Inferior parietal cortex (tissue), 1 donor: ENCODE results near the gene CA10.

Source experiments
- DNase-seq: peaks from one replicate; pipeline ENCODE4 v3.0.0-alpha.2; 2016; ENCODE audit errors: extremely low spot score

CA10 gene

GRCh38 chr17:52048137-52048898, 110.2 kb downstream of the CA10 start:
- no peak for DNase-seq

GRCh38 chr17:52047086-52047485, 111.4 kb downstream of the CA10 start:
- no peak for DNase-seq

DNA sequence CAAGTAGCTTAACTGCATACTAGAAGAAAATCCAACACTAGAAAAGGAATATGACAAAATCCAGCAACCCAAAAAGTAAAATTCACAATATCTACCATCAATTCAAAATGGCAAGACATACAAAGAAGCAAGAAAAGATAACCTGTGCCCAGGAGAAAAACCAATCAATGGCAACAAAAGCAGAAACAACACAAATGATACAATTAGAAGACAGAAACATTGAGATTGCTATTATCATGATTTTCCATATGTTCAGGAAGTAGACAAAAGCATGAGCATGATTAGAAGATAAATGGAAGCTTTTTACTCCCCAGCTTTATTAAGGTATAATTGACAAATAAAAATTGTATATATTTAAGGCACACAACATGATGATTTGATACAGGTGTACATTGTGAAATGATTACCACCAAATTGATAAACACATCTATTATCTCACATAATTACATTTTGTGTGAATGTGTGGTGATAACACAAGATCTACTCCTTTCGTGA, 117.3 kb downstream of the CA10 start:
- DNase-seq = no peak

DNA sequence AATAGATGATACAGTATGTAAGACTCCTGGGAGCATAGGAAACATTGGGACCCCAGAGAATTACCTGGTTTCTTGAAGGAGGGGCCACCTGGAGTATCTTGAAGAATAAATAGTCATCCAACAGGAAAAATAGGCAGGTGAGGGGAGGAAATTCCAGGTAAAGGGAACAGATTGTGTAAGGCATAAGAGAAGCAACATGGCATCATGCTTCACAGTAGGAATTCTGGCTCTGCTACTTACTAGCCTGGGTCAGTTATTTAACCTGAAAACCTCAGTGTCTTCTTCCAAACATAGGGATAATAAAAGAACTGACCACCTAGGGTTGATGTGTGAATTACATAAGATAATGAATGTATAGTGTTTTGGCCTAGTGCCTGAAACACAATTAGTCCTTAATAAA, 122.1 kb downstream of the CA10 start:
- no peak for DNase-seq

DNA sequence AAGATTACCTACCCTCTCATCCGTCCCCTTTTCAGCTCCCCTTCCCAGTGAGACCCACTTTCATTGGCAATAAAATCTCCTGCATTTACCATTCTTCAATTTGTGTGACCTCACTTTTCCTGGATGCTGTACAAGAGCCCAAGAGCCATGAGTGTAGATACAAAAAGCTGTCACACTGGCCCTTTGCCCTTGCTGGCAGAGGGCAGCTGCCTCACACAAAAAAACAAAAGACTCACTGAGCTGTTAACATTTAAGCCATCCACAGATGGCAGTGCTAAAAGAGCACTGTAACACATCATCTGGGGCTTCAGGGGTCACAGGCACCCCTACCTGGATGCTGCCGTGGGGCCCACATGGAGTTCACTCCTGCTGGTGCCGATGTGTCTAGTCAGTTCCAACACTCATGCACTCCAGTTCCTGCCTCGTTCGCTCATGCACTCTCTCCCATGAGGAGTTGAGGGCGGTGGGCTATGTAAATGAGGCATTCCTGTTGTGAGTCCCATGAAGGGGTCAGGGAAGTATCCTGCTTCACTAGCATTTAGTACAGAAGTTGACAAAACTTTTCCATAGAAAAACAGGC, 123.1 kb downstream of the CA10 start:
- peak; percentile 22 for DNase-seq

DNA sequence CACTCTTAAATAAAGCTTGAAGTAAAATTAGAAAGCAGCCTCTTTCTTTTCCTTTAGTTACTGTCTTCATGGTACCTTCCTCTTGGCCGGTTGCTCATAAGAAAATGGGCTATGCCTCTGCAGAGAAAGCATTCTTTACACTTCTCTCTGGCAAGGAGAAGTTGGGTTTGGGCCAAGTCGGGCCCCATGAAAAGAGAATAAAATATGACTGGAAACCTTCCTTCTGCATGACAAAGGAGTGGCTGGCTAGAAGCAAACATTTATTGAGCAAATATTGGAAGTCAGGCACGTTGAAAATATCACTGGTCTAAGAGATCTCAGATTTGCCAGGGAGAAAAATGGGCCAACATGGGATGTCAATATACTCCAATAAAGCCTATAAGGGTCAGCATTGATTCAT, 126.1 kb downstream of the CA10 start:
- DNase-seq = no peak

DNA sequence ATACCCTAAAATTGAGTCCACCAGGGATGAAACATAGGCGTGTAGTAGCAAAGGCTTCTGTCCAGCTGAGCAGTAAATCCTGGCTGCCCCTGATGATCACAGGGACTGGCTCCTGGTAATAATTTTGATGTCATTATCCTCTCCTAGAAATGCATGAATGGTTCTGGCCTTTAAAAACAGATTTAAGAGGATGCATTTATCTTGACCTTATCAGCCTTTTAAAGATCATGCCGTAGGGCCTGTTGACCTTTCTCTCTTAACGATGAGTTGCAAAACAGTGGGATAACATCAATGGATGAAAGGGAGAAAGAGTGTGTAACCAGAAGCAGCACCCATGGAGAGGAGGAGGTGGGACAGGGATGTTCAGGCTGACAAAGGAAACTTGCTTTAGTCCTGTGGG, 128.5 kb downstream of the CA10 start:
- no peak for DNase-seq

DNA sequence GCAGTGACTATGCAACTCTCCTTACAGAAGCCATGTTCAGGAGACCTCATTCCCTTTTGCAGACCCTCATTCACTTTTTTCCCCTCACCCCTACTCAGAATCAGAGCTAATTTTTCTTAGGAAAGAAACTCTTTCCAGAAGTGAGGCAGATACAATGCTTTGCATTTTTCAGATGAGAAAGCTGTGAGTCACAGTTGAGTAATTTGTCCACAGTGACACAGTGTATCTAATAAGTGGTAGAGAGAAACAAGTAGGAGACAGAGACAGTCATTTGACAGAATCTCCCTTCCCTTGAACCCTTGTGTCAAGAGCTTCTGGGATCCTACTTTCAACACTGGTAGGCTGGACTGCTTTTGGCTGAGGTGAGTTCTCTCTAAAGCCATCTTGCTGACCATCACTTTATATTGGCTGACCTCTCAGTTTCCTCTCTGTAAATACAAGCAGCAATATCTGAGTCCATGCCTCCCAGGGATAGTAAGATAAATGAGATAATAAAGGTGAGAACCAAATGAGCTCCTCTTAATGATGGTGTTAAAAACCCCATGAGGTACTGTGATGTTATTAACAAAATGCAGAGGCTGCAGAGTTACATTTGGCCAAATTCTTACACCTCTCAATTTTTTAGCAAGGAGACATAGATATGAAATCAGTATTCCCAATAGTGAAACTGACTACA, 130.8 kb downstream of the CA10 start:
- DNase-seq = no peak

DNA sequence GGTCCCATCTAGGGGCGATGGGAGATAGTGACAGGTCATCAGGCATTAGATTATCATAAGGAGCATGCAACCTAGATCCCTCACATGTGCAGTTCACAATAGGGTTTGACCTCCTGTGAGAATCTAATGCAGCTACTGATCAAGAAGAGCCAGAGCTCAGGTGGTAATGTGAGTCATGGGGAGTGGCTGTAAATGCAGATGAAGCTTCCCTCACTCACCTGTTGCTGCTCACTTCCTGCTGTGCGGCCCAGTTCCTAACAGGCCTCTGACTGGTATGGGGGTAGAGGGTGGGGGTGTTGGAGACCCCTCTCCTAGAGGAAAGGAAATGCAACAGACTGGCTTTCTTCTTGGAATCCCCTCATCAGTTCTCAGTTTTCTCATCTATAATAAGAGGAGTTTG, 131.4 kb downstream of the CA10 start:
- no peak for DNase-seq

DNA sequence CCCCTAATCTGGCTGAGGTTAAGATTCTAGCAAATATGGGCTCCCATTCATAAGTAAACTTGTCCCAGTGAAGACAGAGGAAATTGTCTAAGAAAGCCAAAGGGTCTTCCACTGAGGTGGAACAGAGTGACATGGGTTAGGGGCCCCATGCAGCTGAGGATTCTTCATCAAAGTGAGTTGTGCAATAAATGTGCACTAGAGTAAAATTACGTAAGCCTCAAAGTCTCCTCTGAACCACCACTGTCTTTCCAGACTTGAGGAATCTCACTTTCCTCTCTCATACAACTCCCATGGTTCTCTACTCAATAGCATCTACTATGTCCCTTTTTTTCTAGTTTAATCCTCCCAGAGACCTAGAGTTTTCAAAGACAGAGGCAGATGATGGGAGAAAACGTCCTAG, 132.4 kb downstream of the CA10 start:
- DNase-seq = no peak

DNA sequence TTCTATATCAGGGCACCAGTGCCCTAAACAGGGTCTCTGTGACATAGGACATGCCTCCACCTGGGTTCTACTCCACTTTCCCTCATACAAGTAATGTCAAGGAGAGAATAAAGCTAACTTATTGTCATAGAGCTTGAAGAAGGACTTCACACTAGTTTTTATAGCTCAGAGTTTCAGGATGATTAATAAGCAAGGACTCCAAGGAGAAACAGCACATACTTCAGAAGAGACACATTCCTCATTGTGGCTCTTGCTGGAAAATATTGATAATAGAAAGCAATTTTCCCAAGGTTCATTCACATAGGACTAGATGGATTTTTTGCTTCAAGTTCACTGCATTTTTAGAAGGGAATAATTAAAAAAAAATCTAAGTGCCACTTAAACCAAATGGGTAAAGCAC, 133.3 kb downstream of the CA10 start:
- DNase-seq = no peak

- DNase-seq = no peak
Measured at GRCh38 chr17:52024300-52024870, 134.1 kb downstream of the CA10 start.

GRCh38 chr17:52011064-52011463, 147.4 kb downstream of the CA10 start:
- DNase-seq = no peak

- DNase-seq = no peak
Measured at GRCh38 chr17:51999654-52000053, 158.9 kb downstream of the CA10 start.

DNA sequence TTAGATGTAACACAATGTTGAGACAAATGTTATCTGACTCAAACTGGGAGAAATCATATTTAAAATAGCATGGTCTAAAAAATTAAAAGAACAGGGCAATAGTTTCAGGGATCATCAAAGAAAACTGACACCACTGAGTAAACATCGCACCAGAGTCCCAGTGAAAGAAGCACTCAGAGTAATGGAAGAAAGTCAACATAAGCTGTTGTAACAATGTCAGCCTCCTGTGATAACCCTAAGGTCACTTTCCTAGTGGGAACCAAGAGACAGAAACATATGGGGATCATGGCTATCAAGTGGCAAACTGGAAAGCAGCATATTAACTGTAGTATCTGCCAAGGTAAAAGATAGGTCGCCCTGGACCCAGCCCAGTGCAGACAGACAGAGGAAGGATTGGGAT, 160.8 kb downstream of the CA10 start:
- no peak for DNase-seq

GRCh38 chr17:51995797-51996403, 162.6 kb downstream of the CA10 start:
- DNase-seq = no peak

GRCh38 chr17:51992864-51993416, 165.6 kb downstream of the CA10 start:
- DNase-seq = no peak

- no peak for DNase-seq
Measured at GRCh38 chr17:51971121-51971520, 187.4 kb downstream of the CA10 start.

- DNase-seq = no peak
Measured at GRCh38 chr17:51961689-51962088, 196.8 kb downstream of the CA10 start.

DNA sequence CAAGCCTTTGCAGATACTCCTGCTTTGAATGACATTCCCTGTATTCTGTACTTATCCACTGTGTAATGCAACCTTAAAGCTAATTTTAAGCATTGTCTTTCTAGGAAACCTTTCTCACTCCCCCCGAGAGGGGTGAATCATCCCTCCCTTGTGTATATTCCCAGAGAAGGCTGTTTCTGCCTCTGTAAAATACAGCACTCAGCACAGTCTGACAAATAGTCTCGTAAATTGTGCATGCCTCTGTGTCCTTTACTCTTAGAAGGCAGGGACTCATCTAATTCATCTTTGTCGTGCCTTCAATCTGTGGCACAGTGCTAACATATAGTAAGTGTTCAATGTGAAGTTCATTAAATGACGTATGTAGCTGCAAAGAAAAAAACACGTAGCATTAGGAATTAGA, 200.7 kb downstream of the CA10 start:
- peak; percentile 14 for DNase-seq

DNA sequence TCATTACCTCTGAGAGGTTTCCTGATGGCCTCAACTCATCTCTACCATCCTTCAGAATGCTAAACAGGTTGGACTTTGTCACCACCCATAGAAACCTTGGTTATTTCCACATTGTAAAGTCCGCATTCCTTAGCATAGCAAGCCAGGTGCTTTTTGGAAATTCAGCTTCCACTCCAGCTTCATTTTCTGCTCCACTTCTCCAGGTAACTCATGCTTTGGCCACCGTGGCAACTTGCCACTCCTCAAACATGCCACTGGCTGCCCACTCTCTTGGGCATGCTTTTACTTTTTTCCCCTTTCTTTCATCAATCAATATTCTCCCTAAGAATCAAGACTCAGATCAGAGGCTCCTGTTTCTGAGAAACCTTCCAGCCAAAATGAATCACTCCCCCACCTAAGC, 203.3 kb downstream of the CA10 start:
- no peak for DNase-seq

DNA sequence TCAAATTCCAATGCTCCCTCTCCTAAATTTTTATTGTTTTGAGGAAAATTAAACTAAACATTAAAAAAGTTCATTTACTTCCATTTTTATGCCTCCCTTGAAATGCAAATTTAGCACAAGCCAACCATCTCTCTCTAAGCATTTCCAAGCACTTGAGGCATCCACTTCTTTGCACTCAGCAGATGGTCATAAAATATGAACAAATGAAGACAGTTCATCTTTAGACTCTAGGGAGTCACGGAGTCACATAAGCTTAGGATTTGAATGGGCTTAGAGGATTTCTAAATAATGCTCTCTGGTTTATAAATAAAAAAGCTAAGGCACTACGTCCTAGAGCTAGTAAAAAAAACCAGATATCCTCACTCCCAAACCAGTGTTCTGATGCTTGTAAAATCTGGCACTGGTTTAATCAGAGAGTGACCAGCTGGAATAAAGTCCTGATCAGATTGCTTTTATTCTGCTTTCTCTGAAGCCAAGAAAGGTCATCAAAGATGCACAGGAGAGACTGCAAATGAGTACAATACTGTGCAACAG, 204.2 kb downstream of the CA10 start:
- no peak for DNase-seq
